Astrocyte (in vitro differentiated cells and primary cell): Measurements from ENCODE around the gene NDUFA6. TPM values are rescaled to one million over a fixed set of nuclear protein-coding genes. Genes with fewer than 3 reads are reported as not detected.

ENCODE experiments used
- DNase-seq: peaks from one replicate; pipeline ENCODE4 v3.0.0-alpha.2; 2010; ENCODE audit warnings: low read depth
- FAIRE-seq: peaks from 2 replicates; lab custom pipeline; 2011; peaks lifted over from hg19 to GRCh38; lab: Jason Lieb, UNC
- H2AFZ ChIP-seq: 2 replicates; pipeline ENCODE4 v1.6.0; 2012; ENCODE audit warnings: low read depth, low read length, inconsistent platforms
- H3K27ac ChIP-seq: 2 replicates; pipeline ENCODE4 v1.5.1; 2011; ENCODE audit warnings: low read depth, low read length, inconsistent platforms
- H3K27me3 ChIP-seq: 2 replicates; pipeline ENCODE4 v1.6.0; 2011; ENCODE audit warnings: low read length, inconsistent platforms; ENCODE audit not compliant: insufficient read depth
- H3K36me3 ChIP-seq: 2 replicates; pipeline ENCODE4 v1.5.1; 2011; ENCODE audit warnings: low read length, inconsistent platforms; ENCODE audit not compliant: insufficient read depth
- H3K4me1 ChIP-seq: 2 replicates; pipeline ENCODE4 v1.5.1; 2011; ENCODE audit warnings: low read length, inconsistent platforms; ENCODE audit not compliant: insufficient read depth
- H3K4me2 ChIP-seq: 2 replicates; pipeline ENCODE4 v1.6.0; 2012; ENCODE audit warnings: low read length, inconsistent platforms
- H3K4me3 ChIP-seq: 2 replicates; pipeline ENCODE4 v1.5.1; 2011; ENCODE audit warnings: low read depth, mild to moderate bottlenecking, low read length, inconsistent platforms; ENCODE audit not compliant: insufficient read depth
- H3K79me2 ChIP-seq: 2 replicates; pipeline ENCODE4 v1.6.0; 2012; ENCODE audit warnings: mild to moderate bottlenecking, low read length, inconsistent platforms; ENCODE audit not compliant: insufficient read depth
- H3K9ac ChIP-seq: 2 replicates; pipeline ENCODE4 v1.6.0; 2012; ENCODE audit warnings: mild to moderate bottlenecking, low read length, inconsistent platforms
- H3K9me3 ChIP-seq: 2 replicates; pipeline ENCODE4 v1.5.1; 2012; ENCODE audit warnings: low read depth, mild to moderate bottlenecking, low read length, inconsistent platforms; ENCODE audit not compliant: insufficient read depth
- H4K20me1 ChIP-seq: 2 replicates; pipeline ENCODE4 v1.6.0; 2012; ENCODE audit warnings: low read length, inconsistent platforms; ENCODE audit not compliant: insufficient read depth
- H3K27ac Mint-ChIP-seq: one replicate; pipeline ENCODE4 v1.8.0; 2021; ENCODE audit warnings: mild to moderate bottlenecking, mixed read lengths; ENCODE audit not compliant: unreplicated experiment
- H3K27me3 Mint-ChIP-seq: one replicate; pipeline ENCODE4 v1.8.0; 2021; ENCODE audit warnings: low read depth, mixed read lengths; ENCODE audit not compliant: unreplicated experiment
- H3K36me3 Mint-ChIP-seq: one replicate; pipeline ENCODE4 v1.8.0; 2021; ENCODE audit warnings: low read depth, mixed read lengths; ENCODE audit not compliant: unreplicated experiment
- H3K4me1 Mint-ChIP-seq: one replicate; pipeline ENCODE4 v1.8.0; 2021; ENCODE audit warnings: low read depth, mixed read lengths; ENCODE audit not compliant: unreplicated experiment
- H3K4me3 Mint-ChIP-seq: one replicate; pipeline ENCODE4 v1.8.0; 2021; ENCODE audit warnings: mild to moderate bottlenecking, moderate library complexity, mixed read lengths; ENCODE audit not compliant: unreplicated experiment
- H3K9me3 Mint-ChIP-seq: one replicate; pipeline ENCODE4 v1.8.0; 2021; ENCODE audit warnings: mild to moderate bottlenecking, mixed read lengths; ENCODE audit not compliant: unreplicated experiment
- CTCF ChIP-seq: IDR thresholded peaks from 2 replicates; pipeline ENCODE4 v1.5.1; 2011; ENCODE audit warnings: low read depth, mild to moderate bottlenecking, inconsistent platforms, low read length, moderate library complexity; ENCODE audit not compliant: insufficient read depth
- EZH2 ChIP-seq: IDR thresholded peaks from 2 replicates; pipeline ENCODE4 v1.6.1; 2012; ENCODE audit warnings: mild to moderate bottlenecking, low read length, inconsistent platforms; ENCODE audit not compliant: insufficient read depth
- total RNA-seq: library from RNA; stranded (reverse); gene quantifications from 2 replicates; pipeline ENCODE4 v1.2.1, GENCODE V29; 2021

NDUFA6 gene
- total RNA-seq, 1 donor from 2014 or later: 58.6 TPM

- no peaks in the 10 kb centered on the region for H3K9me3 ChIP-seq
- Mint-ChIP-seq H3K36me3 (no peaks in the 10 kb centered on the region), H3K9me3 (peaks cover 4% of the 10 kb centered on the region), H3K27ac (no peak overlapping the region), H3K4me1 (no peaks in the 10 kb centered on the region), H3K27me3 (peaks cover 1% of the 10 kb centered on the region), H3K4me3 (no peak overlapping the region)
- H3K4me3 ChIP-seq: no peak overlapping the region
- H3K27me3 ChIP-seq: no peaks in the 10 kb centered on the region
- FAIRE-seq (no peak), DNase-seq (no peak)
- no peak for TF ChIP-seq EZH2
- TF ChIP-seq CTCF: no peak
- no peak overlapping the region for H3K27ac ChIP-seq
- no peaks in the 10 kb centered on the region for H3K4me1 ChIP-seq
- no peak overlapping the region for H3K4me2 ChIP-seq
- no peak overlapping the region for H3K9ac ChIP-seq
- no peaks in the 10 kb centered on the region for H3K36me3 ChIP-seq
- H3K79me2 ChIP-seq: no peaks in the 10 kb centered on the region
- no peaks in the 10 kb centered on the region for H4K20me1 ChIP-seq
- no peak overlapping the region for H2AFZ ChIP-seq
These were observed 39.9 kb downstream of the NDUFA6 start for GRCh38 chr22:42050641-42051180.

- Histone ChIP-seq H3K4me2 (no peak overlapping the region), H3K79me2 (no peaks in the 10 kb centered on the region), H3K36me3 (no peaks in the 10 kb centered on the region), H3K4me3 (no peak overlapping the region), H3K9me3 (no peaks in the 10 kb centered on the region), H3K4me1 (no peaks in the 10 kb centered on the region), H3K27me3 (no peaks in the 10 kb centered on the region), H3K27ac (no peak overlapping the region), H4K20me1 (no peaks in the 10 kb centered on the region), H2AFZ (no peak overlapping the region), H3K9ac (no peak overlapping the region)
- Mint-ChIP-seq H3K4me1 (no peaks in the 10 kb centered on the region), H3K4me3 (no peak overlapping the region), H3K27ac (no peak overlapping the region), H3K27me3 (peaks cover 9% of the 10 kb centered on the region), H3K36me3 (no peaks in the 10 kb centered on the region), H3K9me3 (peaks cover 21% of the 10 kb centered on the region)
- no peak for FAIRE-seq
- no peak for TF ChIP-seq EZH2
- TF ChIP-seq CTCF: no peak
- no peak for DNase-seq
These were observed 48.8 kb downstream of the NDUFA6 start for GRCh38 chr22:42041784-42042183.

GRCh38 chr22:42039271-42039670, 51.3 kb downstream of the NDUFA6 start:
- Mint-ChIP-seq H3K27ac (no peak overlapping the region), H3K4me3 (no peak overlapping the region), H3K27me3 (peaks cover 12% of the 10 kb centered on the region), H3K4me1 (no peaks in the 10 kb centered on the region), H3K36me3 (peaks cover 2% of the 10 kb centered on the region), H3K9me3 (peaks cover 24% of the 10 kb centered on the region)
- no peaks in the 10 kb centered on the region for H3K4me1 ChIP-seq
- H3K79me2 ChIP-seq: no peaks in the 10 kb centered on the region
- no peak overlapping the region for H3K9ac ChIP-seq
- no peaks in the 10 kb centered on the region for H4K20me1 ChIP-seq
- H3K36me3 ChIP-seq: no peaks in the 10 kb centered on the region
- DNase-seq (no peak), FAIRE-seq (no peak)
- H3K27ac ChIP-seq: no peak overlapping the region
- no peaks in the 10 kb centered on the region for H3K9me3 ChIP-seq
- TF ChIP-seq CTCF (no peak), EZH2 (no peak)
- no peaks in the 10 kb centered on the region for H3K27me3 ChIP-seq
- no peak overlapping the region for H2AFZ ChIP-seq
- H3K4me2 ChIP-seq: no peak overlapping the region
- H3K4me3 ChIP-seq: no peak overlapping the region
